CD4-positive, alpha-beta memory T cell (primary cell): ENCODE measurements around the gene DARS1. TPM values are rescaled to one million over a fixed set of nuclear protein-coding genes. Genes with fewer than 3 reads are reported as not detected.
"Not testable (repeated sequence)": the region's sequence is repeated elsewhere in the genome, so short reads cannot be mapped to it uniquely, and the experiment has no call there.

ENCODE experiments used
- CTCF ChIA-PET: fragments of 350-600 bp; sonication (Branson Sonifier 250); formaldehyde crosslinking; loops from one replicate; lab custom pipeline; 2021; ENCODE audit warnings: inconsistent platforms; ENCODE audit not compliant: partially characterized antibody; lab: Charles Lee
- POLR2A ChIA-PET: fragments of 350-600 bp; sonication (Branson Sonifier 250); formaldehyde crosslinking; loops from one replicate; lab custom pipeline; 2021; ENCODE audit not compliant: partially characterized antibody; lab: Charles Lee
- DNase-seq, 5 donors: peaks; one replicate each; pipeline versions ENCODE4 v3.0.0 to v3.0.0-alpha.2; 2020 to 2022; ENCODE audit warnings: mixed read lengths in 1 of 5
- H3K27ac ChIP-seq: one replicate; pipeline ENCODE4 v1.7.0; 2013; ENCODE audit warnings: low read depth, low read length
- H3K27me3 ChIP-seq: 2 replicates; pipeline ENCODE4 v1.7.0; 2013; ENCODE audit warnings: mild to moderate bottlenecking, low read length, moderate library complexity; ENCODE audit not compliant: insufficient read depth
- H3K36me3 ChIP-seq: 2 replicates; pipeline ENCODE4 v1.7.0; 2013; ENCODE audit warnings: mild to moderate bottlenecking, low read length, moderate library complexity; ENCODE audit not compliant: insufficient read depth
- H3K4me1 ChIP-seq: 2 replicates; pipeline ENCODE4 v1.7.0; 2013; ENCODE audit warnings: mild to moderate bottlenecking, low read length, moderate library complexity; ENCODE audit not compliant: insufficient read depth
- H3K4me3 ChIP-seq, 2 donors: one replicate each; pipeline ENCODE4 v1.7.0; 2013; ENCODE audit warnings: low read length in 2 of 2, mild to moderate bottlenecking in 1 of 2
- H3K9me3 ChIP-seq, 2 donors: one replicate each; pipeline ENCODE4 v1.7.0; 2013; ENCODE audit warnings: low read length in 2 of 2, control low read depth in 1 of 2; ENCODE audit not compliant: control insufficient read depth in 1 of 2
- H3K27ac Mint-ChIP-seq, 7 donors: one replicate each; pipeline ENCODE4 v1.8.0; 2020 to 2021; ENCODE audit warnings: mixed read lengths in 7 of 7, mild to moderate bottlenecking in 6 of 7, inconsistent platforms in 3 of 7, moderate library complexity in 3 of 7
- H3K27me3 Mint-ChIP-seq, 2 donors: one replicate each; pipeline ENCODE4 v1.8.0; 2020 to 2021; ENCODE audit warnings: mixed read lengths in 2 of 2
- H3K36me3 Mint-ChIP-seq, 2 donors: one replicate each; pipeline ENCODE4 v1.8.0; 2020 to 2021; ENCODE audit warnings: mixed read lengths in 2 of 2, inconsistent platforms in 1 of 2, mild to moderate bottlenecking in 1 of 2
- H3K4me1 Mint-ChIP-seq, 4 donors: one replicate each; pipeline ENCODE4 v1.8.0; 2020 to 2021; ENCODE audit warnings: mixed read lengths in 4 of 4, mild to moderate bottlenecking in 1 of 4
- H3K4me3 Mint-ChIP-seq, 8 donors: one replicate each; pipeline ENCODE4 v1.8.0; 2020 to 2021; ENCODE audit warnings: mixed read lengths in 8 of 8, mild to moderate bottlenecking in 7 of 8, moderate library complexity in 6 of 8, inconsistent platforms in 3 of 8
- H3K9me3 Mint-ChIP-seq, 8 donors: one replicate each; pipeline ENCODE4 v1.8.0; 2020 to 2021; ENCODE audit warnings: mixed read lengths in 8 of 8, mild to moderate bottlenecking in 5 of 8, inconsistent platforms in 3 of 8, moderate library complexity in 1 of 8
- intact Hi-C: fragments of 100-400 bp; cut with micrococcal nuclease; formaldehyde crosslinking; loops from one replicate; pipeline ENCODE4 v1.15.1; 2023
- polyA plus RNA-seq, 2 donors: library from polyadenylated mRNA; unstranded; fragments of 300-500 nt; fragmentation: Illumina TruSeq; gene quantifications; one replicate each; pipeline ENCODE4 v1.2.3, GENCODE V29; 2021
- total RNA-seq, 2 experiments: library from RNA; stranded (reverse); gene quantifications; one replicate each; pipeline ENCODE4 v1.2.3, GENCODE V29; 2021

DARS1 gene
- total and polyA plus RNA-seq, 4 experiments from 2014 or later, result 84.9 to 230 (median 99.7) TPM

- Histone ChIP-seq H3K9me3 (no peaks in the 10 kb centered on the region), H3K36me3 (peaks cover 21% of the 10 kb centered on the region), H3K27ac (no peak overlapping the region), H3K27me3 (no peaks in the 10 kb centered on the region), H3K4me1 (peaks cover 22% of the 10 kb centered on the region), H3K4me3 (no peak overlapping the region)
- Mint-ChIP-seq H3K27me3 (no peaks in the 10 kb centered on the region), H3K9me3 (no peaks in the 10 kb centered on the region), H3K4me1 (peaks cover 45 to 64% (median 51%) of the 10 kb centered on the region in 4 donors), H3K4me3 (peak overlapping the region in 3 of 8 donors; percentile 23 to 55 (median 31)), H3K27ac (no peak overlapping the region), H3K36me3 (peaks cover 69 to 70% of the 10 kb centered on the region in 2 donors)
- POLR2A ChIA-PET, result interaction anchor here (1.0 kb wide), 1 partner anchor 9 kb away, joined by 3 read pairs; no protein-coding TSS in a partner anchor
- DNase-seq, result no peak
- intact Hi-C loops, result no loop called here
- CTCF ChIA-PET, result interaction anchor here (0.7 to 0.9 kb wide), 3 partner anchors 10 to 403 kb away, joined by 3 to 4 read pairs (median 3); partner anchors contain the start of gene DARS1
Observed at GRCh38 chr2:135975702-135976101, 9.7 kb downstream of the DARS1 start.

DNA sequence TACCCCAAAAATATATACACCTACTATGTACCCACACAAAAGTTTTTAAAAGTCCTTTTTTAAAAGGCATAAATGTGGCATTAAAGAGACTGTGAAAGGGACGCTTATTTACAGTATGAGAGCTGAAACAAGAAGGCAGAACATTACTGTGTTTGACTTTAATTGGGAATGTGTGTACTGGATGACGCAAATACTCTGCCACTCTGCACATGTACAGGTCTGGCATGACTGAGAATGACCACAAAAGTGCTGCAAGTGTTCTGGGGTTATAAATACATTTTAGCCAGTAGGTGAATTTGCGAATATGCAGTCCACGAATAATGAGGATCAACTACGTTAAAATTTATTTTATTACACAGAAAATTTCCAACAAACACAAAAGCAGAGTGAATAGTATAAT lies 11.4 kb downstream of the DARS1 start:
- Histone ChIP-seq H3K9me3 (no peaks in the 10 kb centered on the region), H3K4me1 (peaks cover 16% of the 10 kb centered on the region), H3K27me3 (no peaks in the 10 kb centered on the region), H3K27ac (no peak overlapping the region), H3K36me3 (peaks cover 13% of the 10 kb centered on the region), H3K4me3 (no peak overlapping the region)
- Mint-ChIP-seq H3K27me3 (no peaks in the 10 kb centered on the region), H3K27ac (peak overlapping the region in 1 of 7 donors; percentile 13), H3K9me3 (no peaks in the 10 kb centered on the region), H3K4me3 (no peak overlapping the region), H3K36me3 (peaks cover 67 to 71% of the 10 kb centered on the region in 2 donors), H3K4me1 (peaks cover 42 to 60% (median 49%) of the 10 kb centered on the region in 4 donors)
- no peak for DNase-seq
- CTCF ChIA-PET, result no interaction called here
- intact Hi-C loops, result no loop called here
- POLR2A ChIA-PET, result interaction anchor here (0.6 kb wide), 1 partner anchor 293 kb away, joined by 3 read pairs; no protein-coding TSS in a partner anchor

DNA sequence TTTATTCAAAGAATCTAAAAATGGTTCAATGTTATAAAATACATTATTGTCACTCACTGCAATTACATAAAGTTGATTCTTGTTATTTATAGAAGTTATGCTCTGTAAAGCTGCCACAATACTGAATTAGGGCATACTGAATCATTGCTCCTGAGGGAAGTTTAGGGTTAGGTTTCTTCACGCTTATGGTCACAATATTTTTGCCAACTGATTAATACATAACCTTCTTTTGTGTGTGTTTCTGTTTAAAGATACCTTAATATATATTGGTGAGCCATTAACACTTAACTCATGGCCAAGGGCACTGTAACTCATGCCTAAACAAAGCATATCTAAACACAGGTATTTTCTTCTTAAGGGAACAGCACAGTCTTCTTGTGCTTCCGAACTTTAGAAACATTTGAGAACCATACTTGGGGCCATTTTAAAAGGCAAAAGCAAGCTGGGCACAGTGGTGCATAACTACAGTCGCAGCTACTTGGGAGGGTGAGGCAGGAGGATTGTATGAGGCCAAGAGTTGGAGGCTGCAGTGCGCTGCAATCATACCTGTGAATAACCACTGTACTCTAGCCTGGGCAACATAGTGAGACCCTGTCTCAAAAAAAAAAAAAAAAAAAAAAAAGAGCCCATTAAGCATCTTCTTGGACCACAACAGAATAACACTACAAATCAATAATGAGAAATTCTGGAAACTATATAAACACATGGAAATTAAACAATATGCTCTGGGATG lies 15.6 kb downstream of the DARS1 start:
- Mint-ChIP-seq H3K36me3 (peaks cover 59 to 71% of the 10 kb centered on the region in 2 donors), H3K4me3 (peak overlapping the region in 1 of 8 donors; percentile 15), H3K9me3 (no peaks in the 10 kb centered on the region), H3K27ac (peak overlapping the region in 1 of 7 donors; percentile 22), H3K4me1 (peaks cover 35 to 65% (median 47%) of the 10 kb centered on the region in 4 donors), H3K27me3 (no peaks in the 10 kb centered on the region)
- ChIA-PET POLR2A (interaction anchor here (0.9 to 1.0 kb wide), 3 partner anchors 9 to 14 kb away, joined by 3 to 4 read pairs (median 4); no protein-coding TSS in a partner anchor), CTCF (no interaction called here)
- Histone ChIP-seq H3K36me3 (no peaks in the 10 kb centered on the region), H3K27me3 (no peaks in the 10 kb centered on the region), H3K4me3 (no peak overlapping the region), H3K9me3 (no peaks in the 10 kb centered on the region), H3K4me1 (peaks cover 9% of the 10 kb centered on the region), H3K27ac (no peak overlapping the region)
- DNase-seq, result no peak
- intact Hi-C loops, result no loop called here

DNA sequence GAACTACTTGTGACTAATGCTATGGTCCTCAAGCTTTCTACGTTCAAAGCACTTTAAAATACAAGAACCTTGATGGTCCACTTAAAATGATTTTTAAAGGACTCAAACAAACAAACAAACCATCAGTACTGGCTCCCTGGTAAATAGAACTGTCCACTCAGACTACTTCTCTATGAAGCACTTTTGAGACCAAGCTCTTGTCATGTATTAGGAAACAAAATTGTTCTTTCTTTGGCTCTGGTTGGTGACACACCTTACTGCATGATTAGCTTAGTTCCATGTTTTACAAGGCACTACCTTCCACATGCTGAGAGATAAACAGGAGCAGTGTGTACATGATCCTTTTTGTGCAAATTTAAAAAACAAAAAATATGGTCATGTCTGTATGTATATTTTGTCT lies 19.7 kb downstream of the DARS1 start:
- H3K27ac ChIP-seq, result no peak overlapping the region
- Mint-ChIP-seq H3K27me3 (no peaks in the 10 kb centered on the region), H3K36me3 (peaks cover 26 to 42% of the 10 kb centered on the region in 2 donors), H3K9me3 (peaks cover 0 to 1% (median 0%) of the 10 kb centered on the region in 8 donors), H3K4me3 (no peak overlapping the region), H3K4me1 (peaks cover 36 to 64% (median 55%) of the 10 kb centered on the region in 4 donors), H3K27ac (peak overlapping the region in 6 of 7 donors; percentile 7 to 50 (median 42))
- H3K27me3 ChIP-seq, result no peaks in the 10 kb centered on the region
- no peak overlapping the region for H3K4me3 ChIP-seq
- ChIA-PET CTCF (interaction anchor here (1.3 kb wide), 1 partner anchor 13 kb away, joined by 3 read pairs; no protein-coding TSS in a partner anchor), POLR2A (interaction anchor here (0.5 kb wide), 1 partner anchor 82 kb away, joined by 3 read pairs; no protein-coding TSS in a partner anchor)
- no peaks in the 10 kb centered on the region for H3K36me3 ChIP-seq
- H3K9me3 ChIP-seq, result no peaks in the 10 kb centered on the region
- peaks cover 34% of the 10 kb centered on the region for H3K4me1 ChIP-seq
- intact Hi-C loops, result no loop called here
- DNase-seq, result no peak

GRCh38 chr2:135964404-135964803 lies 21.0 kb downstream of the DARS1 start:
- H3K36me3 Mint-ChIP-seq, result peaks cover 15 to 35% of the 10 kb centered on the region in 2 donors
- H3K27ac ChIP-seq, H3K4me3 ChIP-seq, H3K27me3 ChIP-seq, H3K9me3 Mint-ChIP-seq, H3K9me3 ChIP-seq, H3K36me3 ChIP-seq, DNase-seq, H3K4me3 Mint-ChIP-seq, H3K27me3 Mint-ChIP-seq, CTCF ChIA-PET: not testable (repeated sequence)
- peaks cover 37 to 67% (median 56%) of the 10 kb centered on the region in 4 donors for H3K4me1 Mint-ChIP-seq
- POLR2A ChIA-PET, result interaction anchor here (2.0 kb wide), 1 partner anchor 21 kb away, joined by 6 read pairs; the partner anchor contains the start of gene DARS1
- intact Hi-C loops, result loop anchor here (5.0 kb wide), 2 partner anchors 47 to 153 kb away; partner anchors contain the start of gene CXCR4
- H3K4me1 ChIP-seq, result peaks cover 48% of the 10 kb centered on the region
- H3K27ac Mint-ChIP-seq, result peak overlapping the region in 6 of 7 donors; percentile 37 to 90 (median 70)

GRCh38 chr2:135963841-135964240 lies 21.6 kb downstream of the DARS1 start:
- Mint-ChIP-seq H3K9me3 (peaks cover 0 to 1% (median 0%) of the 10 kb centered on the region in 8 donors), H3K27me3 (no peaks in the 10 kb centered on the region), H3K4me1 (peaks cover 38 to 68% (median 58%) of the 10 kb centered on the region in 4 donors), H3K36me3 (peaks cover 12 to 34% of the 10 kb centered on the region in 2 donors), H3K4me3 (no peak overlapping the region), H3K27ac (peak overlapping the region; percentile 25 to 90 (median 80))
- Histone ChIP-seq H3K36me3 (no peaks in the 10 kb centered on the region), H3K9me3 (no peaks in the 10 kb centered on the region), H3K27ac (peak overlapping the region; percentile 60), H3K27me3 (no peaks in the 10 kb centered on the region), H3K4me3 (no peak overlapping the region), H3K4me1 (peaks cover 49% of the 10 kb centered on the region)
- intact Hi-C loops, result loop anchor here (5.0 kb wide), 2 partner anchors 47 to 153 kb away; partner anchors contain the start of gene CXCR4
- DNase-seq, result no peak
- ChIA-PET POLR2A (interaction anchor here (1.2 to 2.0 kb wide), 2 partner anchors 15 to 22 kb away, joined by 5 to 6 read pairs; partner anchors contain the start of gene DARS1), CTCF (interaction anchor here (0.6 to 1.2 kb wide), 3 partner anchors 8 to 414 kb away, joined by 3 to 4 read pairs (median 3); no protein-coding TSS in a partner anchor)
